ENCODE data around the gene MAPK8IP2. TPM values are rescaled to one million over a fixed set of nuclear protein-coding genes. Genes with fewer than 3 reads are reported as not detected.

MAPK8IP2 gene
- total RNA-seq, 4 donors from 2014 or later, result 0.39 to 0.85 (median 0.47) TPM

GRCh38 chr22:50561401-50562358, 38.9 kb upstream of the MAPK8IP2 start:
- DNase-seq, result no peak
- Histone ChIP-seq H3K4me3 (no peak overlapping the region), H3K27me3 (no peaks in the 10 kb centered on the region), H3K36me3 (no peaks in the 10 kb centered on the region), H3K27ac (no peak overlapping the region), H3K4me1 (peaks cover 0 to 10% of the 10 kb centered on the region in 2 donors), H3K9me3 (no peaks in the 10 kb centered on the region)
- intact Hi-C loops (cut with DNase I; ENCODE audit: low total_unique reads), result loop anchor here (1.0 kb wide), 1 partner anchor 21 kb away; the partner anchor contains the start of gene CHKB
- ATAC-seq, result no peak
- in situ Hi-C loops (cut with MboI; ENCODE audit: low sequenced_read_pairs in 4 of 4), result no loop called here
- TF ChIP-seq POLR2A (IDR thresholded peaks at IDR 0.05), result no peak
- TF ChIP-seq CTCF (IDR thresholded peaks at IDR 0.05 in 4 of 5, conservative IDR thresholded peaks at IDR 0.05 in 1 of 5), result no peak

GRCh38 chr22:50562523-50563412, 37.8 kb upstream of the MAPK8IP2 start, which contains the start of gene SYCE3:
SYCE3 (minus strand) TSS chr22:50562919; CDS start chr22:50556405, 6,514 bp downstream.
- in situ Hi-C loops (cut with MboI; ENCODE audit: low sequenced_read_pairs in 4 of 4) (no loop called here), intact Hi-C loops (cut with DNase I; ENCODE audit: low total_unique reads) (loop anchor here (1.0 kb wide), 1 partner anchor 20 kb away; the partner anchor contains the start of gene CHKB)
- DNase-seq (peak; percentile 96 to 97), ATAC-seq (peak; percentile 96 to 99)
- Histone ChIP-seq H3K9me3 (no peaks in the 10 kb centered on the region), H3K27me3 (no peaks in the 10 kb centered on the region), H3K4me1 (peaks cover 0 to 10% of the 10 kb centered on the region in 2 donors), H3K4me3 (peak within 1 kb of the TSS; percentile 67 to 87 (median 68)), H3K27ac (peak within 1 kb of the TSS; percentile 77 to 82 (median 81)), H3K36me3 (peaks cover 0 to 6% of the 10 kb centered on the region in 2 donors)
- TF ChIP-seq POLR2A (IDR thresholded peaks at IDR 0.05) (peak; percentile 78 to 81), CTCF (IDR thresholded peaks at IDR 0.05 in 4 of 5, conservative IDR thresholded peaks at IDR 0.05 in 1 of 5) (peak; percentile 95 to 98 (median 97))

- Histone ChIP-seq H3K36me3 (peaks cover 0 to 14% of the 10 kb centered on the region in 2 donors), H3K4me1 (peaks cover 0 to 10% of the 10 kb centered on the region in 2 donors), H3K27ac (peak overlapping the region; percentile 77 to 82 (median 81)), H3K9me3 (no peaks in the 10 kb centered on the region), H3K27me3 (no peaks in the 10 kb centered on the region), H3K4me3 (peak overlapping the region; percentile 67 to 87 (median 68))
- ATAC-seq, result peak; percentile 27 to 46
- intact Hi-C loops (cut with DNase I; ENCODE audit: low total_unique reads), result no loop called here
- TF ChIP-seq POLR2A (IDR thresholded peaks at IDR 0.05) (no peak), CTCF (IDR thresholded peaks at IDR 0.05 in 4 of 5, conservative IDR thresholded peaks at IDR 0.05 in 1 of 5) (no peak)
- in situ Hi-C loops (cut with MboI; ENCODE audit: low sequenced_read_pairs in 4 of 4), result no loop called here
- DNase-seq, result no peak
Observed at GRCh38 chr22:50563413-50564160, 37.0 kb upstream of the MAPK8IP2 start.

GRCh38 chr22:50564289-50564688, 36.3 kb upstream of the MAPK8IP2 start:
- TF ChIP-seq CTCF (IDR thresholded peaks at IDR 0.05 in 4 of 5, conservative IDR thresholded peaks at IDR 0.05 in 1 of 5), result no peak
- intact Hi-C loops (cut with DNase I; ENCODE audit: low total_unique reads) (no loop called here), in situ Hi-C loops (cut with MboI; ENCODE audit: low sequenced_read_pairs in 4 of 4) (no loop called here)
- H3K27ac ChIP-seq, result peak overlapping the region in 1 of 4 donors; percentile 82
- no peaks in the 10 kb centered on the region for H3K27me3 ChIP-seq
- H3K4me3 ChIP-seq, result no peak overlapping the region
- ATAC-seq, result no peak
- DNase-seq, result no peak
- no peaks in the 10 kb centered on the region for H3K9me3 ChIP-seq
- H3K4me1 ChIP-seq, result peaks cover 0 to 10% of the 10 kb centered on the region in 2 donors
- H3K36me3 ChIP-seq, result peaks cover 0 to 21% of the 10 kb centered on the region in 2 donors

Data from gastrocnemius medialis (tissue), 4 donors.